ENCODE results near the gene ZNF414.

The ZNF414 gene

GRCh38 chr19:8486661-8487136 lies 27.3 kb downstream of the ZNF414 start:
- DNase-seq (ENCODE audit: low read depth, low spot score) = no peak
- POLR2A ChIA-PET = interaction anchor here (1.0 kb wide), 1 partner anchor 9 kb away, joined by 3 read pairs; no protein-coding TSS in a partner anchor
- CTCF ChIA-PET = interaction anchor here (0.9 to 2.0 kb wide), 3 partner anchors 19 to 133 kb away, joined by 3 to 14 read pairs (median 3); no protein-coding TSS in a partner anchor
- no peak for TF ChIP-seq CTCF (IDR thresholded peaks at IDR 0.05; ENCODE audit: insufficient read depth, low read length, missing control alignments)
- no peak overlapping the region for H3K4me3 ChIP-seq (ENCODE audit: low read depth, low read length)

GRCh38 chr19:8485561-8486371 lies 28.2 kb downstream of the ZNF414 start:
- POLR2A ChIA-PET = interaction anchor here (0.7 kb wide), 1 partner anchor 40 kb away, joined by 3 read pairs; no protein-coding TSS in a partner anchor
- no peak for DNase-seq (ENCODE audit: low read depth, low spot score)
- CTCF ChIA-PET = interaction anchor here (0.9 to 2.0 kb wide), 3 partner anchors 20 to 132 kb away, joined by 3 to 14 read pairs (median 3); no protein-coding TSS in a partner anchor
- no peak overlapping the region for H3K4me3 ChIP-seq (ENCODE audit: low read depth, low read length)
- no peak for TF ChIP-seq CTCF (IDR thresholded peaks at IDR 0.05; ENCODE audit: insufficient read depth, low read length, missing control alignments)

- no peak for TF ChIP-seq CTCF (IDR thresholded peaks at IDR 0.05; ENCODE audit: insufficient read depth, low read length, missing control alignments)
- ChIA-PET POLR2A (no interaction called here), CTCF (interaction anchor here (1.2 kb wide), 2 partner anchors 21 to 131 kb away, joined by 3 read pairs; no protein-coding TSS in a partner anchor)
- DNase-seq (ENCODE audit: low read depth, low spot score) = no peak
- H3K4me3 ChIP-seq (ENCODE audit: low read depth, low read length) = no peak overlapping the region
Observed at GRCh38 chr19:8484331-8484894, 29.6 kb downstream of the ZNF414 start.

GRCh38 chr19:8483165-8483564 lies 30.8 kb downstream of the ZNF414 start:
- POLR2A ChIA-PET = no interaction called here
- CTCF ChIA-PET = interaction anchor here (0.9 to 3.4 kb wide), 4 partner anchors 20 to 129 kb away, joined by 3 to 15 read pairs (median 3); no protein-coding TSS in a partner anchor

GRCh38 chr19:8482696-8483095 lies 31.3 kb downstream of the ZNF414 start:
- DNase-seq (ENCODE audit: low read depth, low spot score) = no peak
- ChIA-PET POLR2A (interaction anchor here (1.1 to 1.3 kb wide), 2 partner anchors 12 to 21 kb away, joined by 3 read pairs; no protein-coding TSS in a partner anchor), CTCF (interaction anchor here (0.9 to 3.4 kb wide), 2 partner anchors 23 to 96 kb away, joined by 3 to 15 read pairs; no protein-coding TSS in a partner anchor)
- no peak for TF ChIP-seq CTCF (IDR thresholded peaks at IDR 0.05; ENCODE audit: insufficient read depth, low read length, missing control alignments)
- H3K4me3 ChIP-seq (ENCODE audit: low read depth, low read length) = no peak overlapping the region

More at GRCh38 chr19:8483165-8483564, 30.8 kb downstream of the ZNF414 start:
- no peak for DNase-seq (ENCODE audit: low read depth, low spot score)
- TF ChIP-seq CTCF (IDR thresholded peaks at IDR 0.05; ENCODE audit: insufficient read depth, low read length, missing control alignments) = no peak
- no peak overlapping the region for H3K4me3 ChIP-seq (ENCODE audit: low read depth, low read length)
